ENCODE measurements around the gene NPAS3.

The NPAS3 gene

DNA sequence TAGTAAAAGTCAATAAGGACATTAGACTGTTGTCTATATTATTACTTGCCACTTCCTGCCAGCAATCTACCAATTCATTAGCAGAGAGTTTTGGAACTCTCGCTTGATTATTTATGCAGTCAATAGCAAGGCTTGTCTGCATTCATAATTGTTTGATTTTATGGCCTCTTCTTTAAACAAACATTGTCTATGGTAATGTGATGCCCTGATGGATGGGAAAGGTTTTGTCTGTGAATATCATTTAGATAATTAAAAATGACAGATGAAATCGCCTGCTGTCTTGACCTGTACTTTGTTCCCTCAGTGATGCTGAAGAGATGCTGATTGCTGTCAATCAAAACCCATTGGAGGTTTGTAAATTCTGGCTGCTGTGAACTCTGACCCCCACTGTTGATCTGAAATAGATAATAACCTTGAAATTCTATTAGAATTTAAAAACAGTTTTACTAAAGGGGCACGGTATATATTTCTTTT, 455.3 kb downstream of the NPAS3 start:
- DNase-seq = no peak

DNA sequence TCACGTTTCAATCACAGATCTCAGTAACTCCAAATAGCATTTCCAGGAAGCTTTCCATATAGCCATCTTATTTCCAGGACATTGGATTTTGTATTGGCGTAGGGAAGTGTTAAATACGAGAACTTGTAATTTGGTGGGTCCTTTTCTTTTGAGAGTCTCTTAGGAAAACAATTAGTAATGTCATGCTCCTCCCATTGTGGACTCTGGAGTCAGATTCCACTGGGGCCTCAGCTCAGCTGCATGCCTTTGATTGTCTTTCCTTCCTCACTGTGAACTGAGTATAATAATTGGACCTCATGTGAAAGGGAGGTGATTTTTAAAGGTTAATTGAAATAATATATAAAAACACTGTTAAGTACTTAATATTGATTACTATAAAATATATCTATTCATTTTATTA, 462.6 kb downstream of the NPAS3 start:
- no peak for DNase-seq

DNA sequence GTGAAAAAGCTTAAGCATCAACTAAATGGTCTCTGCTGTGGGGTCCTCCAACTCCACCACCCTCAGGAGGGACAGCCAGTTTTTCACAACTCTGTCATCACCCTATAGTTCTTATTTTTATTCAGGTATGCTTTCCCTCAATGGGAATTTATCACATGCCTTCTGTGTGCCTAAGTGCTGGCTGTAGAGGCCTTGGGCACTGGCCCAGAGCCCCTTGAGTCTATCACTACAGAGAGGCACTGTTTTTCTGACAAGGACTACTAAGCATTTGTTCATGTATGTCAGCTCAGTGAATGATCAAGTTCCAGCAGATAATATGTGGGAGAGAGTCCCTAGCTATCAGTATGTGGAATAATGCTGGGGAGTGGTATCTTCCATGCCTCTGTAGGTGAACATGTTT, 463.9 kb downstream of the NPAS3 start:
- DNase-seq = no peak

DNA sequence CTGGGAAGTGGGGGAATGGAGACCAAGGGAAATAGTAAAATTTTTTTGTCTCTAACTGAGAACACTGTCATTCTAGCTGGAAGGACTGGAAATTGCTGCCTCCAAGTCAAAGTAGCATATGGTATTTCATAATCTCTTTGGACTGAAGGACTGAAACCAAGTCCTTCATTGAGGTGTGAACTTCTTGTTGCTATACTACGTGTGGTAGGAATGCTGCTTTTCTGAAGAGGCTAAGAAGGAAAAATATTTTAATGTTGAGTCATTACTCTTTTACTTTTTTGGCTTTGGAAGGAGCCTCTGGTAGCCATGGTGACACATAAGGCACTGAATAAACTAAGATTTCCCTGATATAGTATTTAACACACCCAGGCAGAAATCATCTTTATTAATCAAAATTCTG, 465.4 kb downstream of the NPAS3 start:
- DNase-seq = no peak

DNA sequence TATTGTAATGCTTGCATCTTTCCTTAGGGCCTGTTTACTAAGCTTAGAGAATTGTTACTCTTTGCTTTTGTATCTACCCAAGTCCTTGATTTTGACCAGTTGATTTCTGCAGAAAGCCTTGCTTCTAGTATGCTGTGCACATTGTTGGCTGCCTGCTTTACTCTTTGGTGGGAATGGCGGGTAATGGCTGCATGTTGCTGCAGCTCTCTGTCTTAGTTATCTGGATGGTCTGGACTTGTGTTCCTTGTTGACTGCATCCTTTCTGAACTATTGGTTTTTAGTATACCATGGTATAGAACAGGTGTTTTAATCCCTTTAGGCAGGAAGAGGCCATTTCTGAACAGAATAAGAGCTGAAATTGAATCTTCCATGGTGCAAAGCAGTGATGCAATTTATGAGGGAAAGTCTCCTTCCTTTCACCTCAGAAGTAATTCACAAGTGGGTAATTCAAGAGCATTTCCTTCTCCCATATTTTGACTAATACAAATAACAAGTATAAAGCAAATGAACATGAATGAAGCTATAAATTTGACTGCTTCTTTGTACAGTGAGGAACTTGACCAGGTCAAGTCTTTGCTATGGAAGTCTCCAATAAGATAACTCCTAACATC, 466.4 kb downstream of the NPAS3 start:
- no peak for DNase-seq

DNA sequence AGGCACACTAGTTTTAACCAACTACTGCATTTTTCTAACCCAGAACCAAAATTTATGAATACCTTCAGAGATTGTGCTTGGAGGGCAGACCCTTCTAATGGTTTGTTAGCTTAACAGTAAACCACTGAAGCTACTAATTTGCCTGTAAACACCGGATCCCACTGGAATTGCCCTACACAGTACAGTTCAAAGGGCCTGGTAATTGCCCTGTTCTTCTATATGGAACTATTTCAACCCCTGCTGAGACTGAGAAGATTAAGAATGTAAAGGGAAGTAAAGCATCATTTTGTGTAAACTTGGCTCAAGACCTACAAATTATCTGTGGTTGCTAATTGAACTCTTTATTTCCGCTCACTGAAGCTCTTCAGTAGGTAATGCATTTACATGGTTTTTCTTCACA, 468.1 kb downstream of the NPAS3 start:
- no peak for DNase-seq

DNA sequence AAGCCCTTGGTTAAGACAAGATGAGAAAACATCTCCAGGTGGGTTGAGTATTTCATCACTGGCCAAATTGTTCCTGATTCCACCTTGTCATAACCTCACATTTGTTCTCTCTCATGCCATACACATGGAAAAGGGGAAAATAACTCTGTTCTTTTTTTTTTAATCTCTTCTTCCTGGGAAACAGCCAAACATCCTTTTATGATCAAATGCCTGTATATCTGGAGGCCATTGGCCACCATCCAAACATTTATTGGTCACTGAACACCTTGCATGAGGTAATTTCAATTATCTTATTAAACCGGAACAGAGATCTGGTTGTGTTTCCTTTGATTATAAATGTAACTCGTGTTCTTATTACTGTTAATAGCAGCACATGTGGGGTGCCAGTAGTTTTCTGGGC, 469.6 kb downstream of the NPAS3 start:
- DNase-seq = no peak

DNA sequence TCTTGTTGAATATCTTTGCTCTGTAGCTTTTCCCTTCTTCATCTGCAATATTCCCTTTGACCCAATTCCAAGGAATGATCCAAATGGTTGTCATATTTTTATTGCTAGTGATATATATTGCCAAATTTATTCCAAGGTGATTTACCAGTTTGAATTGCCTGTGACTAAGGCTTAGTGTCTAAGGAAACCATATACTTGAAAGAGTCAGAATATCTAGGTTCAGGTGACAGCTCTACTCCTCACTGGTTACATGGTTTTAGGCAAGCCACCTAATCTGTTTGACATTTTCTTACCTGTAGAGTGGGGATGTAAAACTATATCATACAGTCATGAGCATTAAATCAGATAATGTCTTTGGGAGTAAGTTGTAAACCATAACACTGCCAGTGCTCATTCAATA, 473.8 kb downstream of the NPAS3 start:
- no peak for DNase-seq

DNA sequence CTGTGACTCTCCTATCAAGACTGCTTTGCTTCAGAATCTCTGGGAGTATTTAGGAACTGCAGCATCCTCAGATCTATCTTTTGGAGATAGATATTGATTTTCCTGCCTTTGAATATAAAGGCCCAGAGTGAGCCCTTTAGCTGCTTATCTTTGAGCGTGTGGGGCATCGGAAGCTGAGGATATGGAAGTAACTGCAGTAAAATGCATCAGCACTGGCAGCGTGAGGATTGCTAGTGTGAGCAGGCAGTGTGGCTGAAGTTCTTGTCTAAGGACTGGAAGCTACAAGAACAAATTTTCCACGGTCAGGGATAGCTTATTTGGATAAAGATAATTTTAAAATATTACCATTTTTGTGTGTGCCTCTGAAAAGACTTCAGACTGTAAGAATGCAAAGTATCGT, 474.7 kb downstream of the NPAS3 start:
- DNase-seq = no peak

DNA sequence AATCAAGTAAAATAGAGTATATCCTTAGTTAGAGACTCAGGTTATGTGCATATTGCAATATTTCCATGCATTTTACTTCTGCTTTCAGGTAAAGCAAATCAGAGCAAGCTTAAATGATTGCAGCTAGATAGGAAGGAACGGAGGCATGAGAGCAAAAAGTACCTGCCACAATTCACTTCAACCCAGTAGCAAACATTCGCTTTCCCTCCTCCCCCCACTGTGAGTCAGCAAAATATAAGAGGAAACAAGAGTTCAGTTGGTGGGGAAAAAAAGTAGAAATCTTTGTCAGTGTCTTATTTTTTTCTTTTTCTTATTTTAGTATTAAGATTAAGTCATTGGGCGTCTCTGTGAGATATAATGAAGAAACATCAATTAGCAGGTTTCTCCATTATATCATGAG, 475.4 kb downstream of the NPAS3 start:
- no peak for DNase-seq

DNA sequence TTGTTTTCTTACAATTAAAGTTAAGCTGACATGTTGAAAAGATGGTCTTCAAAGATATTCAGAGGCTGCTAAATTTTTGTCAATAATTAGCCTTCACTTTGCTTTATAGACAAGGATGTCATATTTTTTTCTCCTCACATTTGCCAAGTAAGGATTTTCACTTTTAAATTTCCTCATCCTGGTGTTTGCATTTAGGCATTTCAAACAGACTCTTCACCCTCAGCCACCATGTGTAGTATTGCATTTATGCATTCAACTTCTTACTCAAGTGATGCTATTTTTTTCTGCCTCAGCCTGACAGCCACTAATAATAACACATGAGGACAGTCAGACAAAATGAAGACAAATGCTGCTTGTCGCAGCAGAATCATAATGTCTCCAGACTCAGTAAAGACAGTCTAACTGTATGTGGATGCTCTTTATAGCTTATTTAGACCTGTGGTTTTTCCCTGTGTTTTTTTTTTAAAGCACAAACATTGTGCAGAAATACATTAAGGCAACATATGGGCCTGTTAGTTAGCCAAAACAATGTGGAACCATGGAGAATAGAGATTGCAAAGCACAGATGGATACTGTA, 481.5 kb downstream of the NPAS3 start:
- DNase-seq = no peak

DNA sequence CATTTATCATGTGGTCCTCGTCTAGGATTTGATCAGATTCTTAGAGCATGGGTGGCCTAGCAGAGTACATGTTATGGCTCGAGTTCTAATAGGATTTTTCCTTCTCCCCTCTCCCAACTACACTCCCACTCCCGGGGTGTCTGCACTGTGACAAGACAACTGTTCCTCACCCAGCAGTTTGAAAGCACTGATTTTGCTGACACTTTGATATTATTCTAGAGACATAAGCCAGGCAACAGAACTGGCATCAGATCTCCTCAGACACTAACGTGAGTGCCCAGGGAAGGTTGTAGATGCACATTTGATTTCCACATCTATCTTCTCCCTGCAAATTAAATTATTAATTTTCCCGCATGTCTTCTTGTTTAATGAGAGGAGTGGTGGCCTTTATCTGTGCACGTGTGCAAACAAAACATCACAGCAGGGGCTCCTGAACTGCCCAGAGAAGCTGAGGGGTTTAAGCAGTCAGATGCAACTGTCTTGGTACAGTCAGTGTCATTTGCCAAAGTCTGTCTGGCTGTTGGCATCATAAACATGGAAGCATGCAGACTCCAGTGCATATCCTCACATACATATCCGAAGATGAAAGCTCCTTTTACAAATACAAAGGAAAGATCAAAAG, 491.8 kb downstream of the NPAS3 start:
- no peak for DNase-seq

DNA sequence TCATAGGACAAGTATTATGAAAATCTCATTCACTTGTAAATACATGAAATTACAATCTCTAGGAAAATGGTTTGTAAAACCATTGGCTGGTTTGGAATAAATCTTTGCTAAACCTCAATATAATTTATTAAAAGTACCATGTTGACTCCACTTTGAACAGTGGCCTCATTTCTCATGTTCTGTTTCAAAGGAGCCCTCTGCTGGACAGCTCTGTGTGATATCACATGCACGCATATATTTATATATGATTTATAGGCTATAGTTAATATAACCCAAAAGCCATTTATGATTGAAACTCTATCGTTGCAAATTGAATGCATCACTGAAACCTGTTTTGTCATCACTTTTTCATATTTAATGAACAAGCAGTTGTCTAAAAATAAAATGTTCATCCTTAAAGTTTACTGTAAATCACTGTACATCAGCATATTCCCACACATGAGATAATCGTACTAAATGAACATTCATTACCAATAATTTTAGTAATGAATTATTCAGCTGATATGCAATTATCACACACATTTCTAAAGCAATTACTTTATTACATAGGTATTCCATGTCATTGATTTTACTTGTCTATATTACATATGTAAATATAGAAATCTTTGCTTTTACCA, 493.8 kb downstream of the NPAS3 start:
- DNase-seq = no peak

DNA sequence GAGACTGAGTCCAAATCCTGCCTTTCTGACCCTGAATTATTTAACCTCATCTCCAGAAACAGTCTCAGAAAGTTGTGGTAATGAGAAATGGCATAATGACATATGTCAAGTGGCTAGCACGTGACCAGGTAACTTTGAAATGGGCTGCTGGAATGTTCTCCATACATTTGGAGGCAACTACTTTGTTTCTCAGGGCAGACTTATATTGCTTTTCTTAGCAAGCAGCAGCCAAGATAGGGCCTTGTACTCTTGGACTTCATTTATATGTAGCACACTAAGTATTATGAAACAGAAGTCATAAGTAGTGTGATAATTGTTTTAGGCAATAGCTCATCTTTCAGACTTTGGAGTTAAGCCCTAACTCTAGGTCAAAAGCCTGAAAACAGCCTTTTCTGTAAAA, 494.7 kb downstream of the NPAS3 start:
- DNase-seq = no peak

DNA sequence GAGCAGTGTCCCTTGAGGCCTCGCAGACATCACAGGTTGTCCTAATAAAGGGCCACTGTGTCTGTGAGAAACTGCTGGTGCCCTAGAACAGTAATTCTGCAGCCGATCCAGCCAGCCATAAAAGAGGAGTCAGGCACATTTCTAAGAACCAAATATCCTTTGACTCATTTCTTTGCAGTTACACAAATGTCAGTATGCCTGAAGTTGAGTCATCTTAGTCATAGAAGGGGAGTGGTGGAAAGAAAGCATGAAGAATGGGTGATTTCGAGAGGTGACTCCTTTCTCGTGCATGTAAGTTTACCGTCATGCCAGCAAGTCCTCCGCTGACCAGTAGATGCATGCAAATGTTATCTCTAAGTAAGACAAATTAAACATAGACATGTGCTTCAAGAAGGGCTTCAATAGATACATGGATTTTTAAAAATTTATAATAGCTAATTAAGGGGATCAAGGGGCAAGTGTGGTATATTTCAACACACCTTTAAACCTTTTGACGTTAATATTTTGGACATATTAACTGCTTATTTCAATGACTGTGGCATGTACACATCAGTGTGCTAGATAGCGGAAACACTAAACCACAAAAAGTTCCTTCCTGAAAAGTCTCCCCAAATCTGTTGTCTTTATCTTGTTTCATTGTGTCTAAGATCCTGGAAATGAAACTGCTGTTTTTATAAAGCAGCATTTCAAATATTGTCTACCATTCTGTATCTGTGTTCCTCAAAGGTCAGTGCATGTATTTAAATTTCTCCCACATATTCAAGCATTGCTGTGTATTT, 497.4 kb downstream of the NPAS3 start:
- DNase-seq = no peak

DNA sequence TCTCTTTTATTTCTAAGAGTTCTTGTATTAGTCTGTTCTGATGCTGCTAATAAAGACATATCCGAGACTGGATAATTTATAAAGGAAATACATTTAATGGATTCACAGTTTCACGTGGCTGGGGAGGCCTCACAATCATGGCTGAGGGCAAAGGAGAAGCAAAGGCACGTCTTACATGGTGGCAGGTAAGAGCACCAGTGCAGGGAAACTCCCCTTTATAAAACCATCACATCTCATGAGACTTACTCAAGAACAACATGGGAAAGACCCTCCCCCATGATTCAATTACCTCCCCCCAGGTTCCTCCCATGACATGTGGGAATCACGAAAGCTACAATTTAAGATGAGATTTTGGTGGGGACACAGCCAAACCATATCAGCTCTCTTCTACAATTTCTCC, 503.0 kb downstream of the NPAS3 start:
- no peak for DNase-seq

DNA sequence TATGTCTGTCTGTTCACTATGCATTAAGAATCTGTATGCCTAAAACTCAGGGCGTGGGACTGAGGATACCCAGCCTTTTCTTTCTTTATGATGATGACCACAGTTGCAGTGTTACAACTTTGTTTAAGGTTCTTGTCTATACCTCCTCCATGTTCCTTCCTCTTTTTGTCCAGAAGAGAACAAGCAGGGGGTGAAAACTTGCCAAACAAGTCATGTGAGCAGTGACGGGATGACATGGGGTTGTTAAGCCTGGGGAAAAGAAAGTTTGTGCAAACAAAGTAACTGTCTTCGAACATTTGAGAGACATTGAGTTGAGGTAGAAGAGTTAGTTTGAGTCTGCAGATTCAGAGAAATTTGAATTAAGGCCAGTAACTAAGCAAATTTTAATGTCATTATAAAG, 505.5 kb downstream of the NPAS3 start:
- DNase-seq = no peak

DNA sequence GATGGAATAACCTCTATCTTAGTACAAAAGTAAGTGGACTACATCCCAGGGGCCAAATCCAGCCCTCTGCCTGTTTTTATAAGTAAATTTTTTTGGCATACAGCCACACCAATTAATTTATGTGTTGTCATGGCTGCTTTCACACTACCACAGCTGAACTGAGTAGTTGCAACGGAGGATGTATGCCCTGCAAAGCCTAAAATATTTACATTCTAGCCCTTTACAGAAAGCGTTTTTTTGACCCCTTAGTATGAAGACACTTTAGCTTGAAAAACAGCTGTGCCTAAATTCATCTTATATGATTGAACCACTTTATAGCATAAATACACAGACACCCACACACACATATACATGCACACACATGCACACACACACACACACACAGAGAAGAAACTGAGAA, 510.6 kb downstream of the NPAS3 start:
- DNase-seq = no peak

DNA sequence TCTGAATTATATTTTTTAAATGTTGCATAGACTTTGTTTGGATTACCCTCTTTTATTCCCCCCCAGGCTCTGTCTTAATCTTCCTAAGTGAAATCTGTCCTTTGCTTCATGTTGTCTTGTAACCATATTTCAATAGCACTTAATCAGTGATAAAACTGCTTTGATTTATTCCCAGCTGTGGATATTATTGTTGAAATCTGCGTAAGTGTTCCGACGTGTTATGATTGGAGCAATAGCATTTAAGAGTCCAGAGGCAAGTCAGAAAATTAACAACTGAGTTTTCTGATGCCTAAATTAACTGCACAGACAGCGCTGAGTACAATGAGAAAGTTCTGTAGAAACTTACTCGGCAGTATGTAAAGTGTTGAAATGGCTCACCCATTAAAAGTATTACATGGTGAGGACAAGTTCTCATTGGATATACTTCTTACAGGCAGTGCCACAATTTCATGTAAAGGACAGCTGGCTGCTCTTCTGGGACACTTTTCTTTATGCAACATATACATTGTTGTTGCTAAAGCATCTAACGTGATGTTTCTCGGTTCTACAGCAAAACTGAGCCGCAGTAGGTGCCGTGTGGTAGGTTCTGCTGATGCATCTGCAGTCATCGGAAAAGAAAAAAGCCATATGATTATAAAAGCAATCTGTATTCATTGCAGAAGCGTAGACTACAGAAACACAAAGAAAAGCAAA, 511.2 kb downstream of the NPAS3 start:
- DNase-seq = no peak

DNA sequence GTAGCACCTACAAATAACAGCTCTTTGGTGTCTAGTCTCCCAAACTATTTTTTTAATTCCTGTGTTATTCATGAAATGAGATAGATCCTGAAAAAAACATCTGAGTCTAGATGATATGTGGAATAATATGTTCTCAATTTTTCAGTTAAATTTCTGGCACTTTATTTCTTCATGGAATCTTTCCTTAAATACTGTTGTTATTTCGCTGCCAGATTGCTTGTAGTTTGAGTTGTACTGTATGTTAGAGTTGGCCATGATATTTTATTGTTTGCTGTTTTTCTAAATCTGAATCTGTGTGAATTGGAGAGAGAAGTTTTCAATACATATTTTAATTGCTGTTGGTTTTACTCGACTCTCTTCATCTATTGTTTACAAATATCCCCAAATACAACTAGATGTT, 511.7 kb downstream of the NPAS3 start:
- DNase-seq = no peak

DNA sequence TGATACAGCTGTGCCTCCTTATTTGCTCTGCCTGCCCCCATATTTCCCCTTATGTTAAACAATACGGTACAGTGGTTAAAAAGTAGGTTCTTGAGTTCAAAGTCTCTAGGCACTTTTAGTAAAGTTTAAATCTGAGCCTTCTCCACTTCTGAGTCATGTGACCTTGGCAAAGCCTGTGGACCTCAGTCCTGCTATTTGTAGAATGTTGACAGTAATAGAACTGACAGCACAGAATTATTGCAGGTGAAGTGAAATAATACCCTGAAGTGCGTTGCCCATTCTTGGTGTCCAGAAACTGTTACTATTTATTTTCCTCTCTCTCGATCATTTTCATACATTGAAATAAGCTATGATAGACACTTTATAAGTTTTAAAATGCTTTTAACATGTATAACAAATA, 512.5 kb downstream of the NPAS3 start:
- DNase-seq = no peak

DNA sequence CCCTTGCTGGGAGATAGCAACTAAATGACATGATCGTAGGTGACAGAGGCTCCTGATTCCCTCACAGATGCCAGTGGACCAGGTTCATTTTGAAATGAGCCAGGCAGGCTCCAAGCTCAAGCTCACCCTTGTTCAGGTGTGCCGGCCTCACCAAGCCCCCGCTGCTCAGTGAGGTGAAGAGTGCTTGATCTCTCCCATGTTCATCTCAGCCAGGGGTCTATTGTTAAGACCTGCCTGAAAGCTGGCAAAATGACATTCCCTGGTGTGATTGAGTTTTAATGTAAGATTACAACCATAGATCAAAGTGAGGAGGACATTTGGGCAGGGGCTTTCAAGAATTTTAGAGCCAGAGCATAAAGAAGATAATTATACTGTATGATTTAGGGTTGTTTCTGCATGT, 514.3 kb downstream of the NPAS3 start:
- DNase-seq = no peak

DNA sequence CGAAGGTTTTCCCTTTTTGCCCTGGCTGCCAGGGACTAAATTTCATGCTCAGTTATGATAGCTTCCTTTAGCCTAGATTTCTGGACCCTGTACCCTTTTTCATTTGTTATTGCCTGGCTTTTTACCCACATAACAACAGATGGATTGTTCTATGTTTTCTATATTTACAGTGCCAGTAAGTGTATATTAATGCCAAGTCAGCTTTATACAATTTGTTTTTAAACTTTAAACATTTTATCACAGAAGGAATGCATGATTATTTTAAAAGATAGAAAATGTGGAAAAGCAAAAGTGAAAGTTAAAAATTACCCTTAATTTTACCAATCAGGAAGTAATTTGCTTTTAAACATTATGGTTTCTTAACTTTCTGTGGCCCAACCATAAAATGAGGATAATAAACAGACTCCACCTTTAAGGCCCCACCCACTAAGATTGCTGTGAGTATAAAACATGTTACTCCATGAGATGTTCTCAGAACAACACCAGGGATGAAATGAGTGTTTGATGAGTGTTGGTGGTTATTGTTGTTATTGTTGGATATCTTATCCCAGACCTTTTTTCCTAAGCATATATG, 515.4 kb downstream of the NPAS3 start:
- DNase-seq = no peak
